Measurements from ENCODE around the gene ANGPT4. TPM values are rescaled to one million over a fixed set of nuclear protein-coding genes. Genes with fewer than 3 reads are reported as not detected.

ANGPT4 gene
- total RNA-seq, 2 donors from 2014 or later, result under 0.01 to 0.66 TPM

- no peak overlapping the region for H3K27ac ChIP-seq
- WGBS, 2 donors, result 62 to 66% methylated on average over 13 of the region's 13 CpGs
- H3K27me3 ChIP-seq, result peaks cover 0 to 4% of the 10 kb centered on the region in 2 donors
- H3K36me3 ChIP-seq (replicated peaks in 1 of 2; ENCODE audit: insufficient read depth in 1 of 2, low read depth in 2 of 2), result no peaks in the 10 kb centered on the region
- DNase-seq, result no peak
- no peaks in the 10 kb centered on the region for H3K9me3 ChIP-seq
- H3K4me1 ChIP-seq, result no peaks in the 10 kb centered on the region
- no peak for TF ChIP-seq CTCF (IDR thresholded peaks at IDR 0.05)
- TF ChIP-seq POLR2A (IDR thresholded peaks at IDR 0.05), result no peak
- no peak overlapping the region for H3K4me3 ChIP-seq
- no peak for ATAC-seq
- intact Hi-C loops (cut with DNase I), result no loop called here
Measured at GRCh38 chr20:944774-945410, 28.8 kb upstream of the ANGPT4 start.

GRCh38 chr20:944148-944547, 28.0 kb upstream of the ANGPT4 start:
- Histone ChIP-seq H3K4me1 (no peaks in the 10 kb centered on the region), H3K9me3 (no peaks in the 10 kb centered on the region), H3K27me3 (peaks cover 0 to 4% of the 10 kb centered on the region in 2 donors), H3K36me3 (replicated peaks in 1 of 2; ENCODE audit: insufficient read depth in 1 of 2, low read depth in 2 of 2) (no peaks in the 10 kb centered on the region), H3K27ac (no peak overlapping the region), H3K4me3 (no peak overlapping the region)
- ATAC-seq (no peak), DNase-seq (no peak)
- intact Hi-C loops (cut with DNase I), result no loop called here
- 76 to 78% methylated on average over 8 to 9 of the region's 9 CpGs for WGBS, 2 donors
- no peak for TF ChIP-seq CTCF (IDR thresholded peaks at IDR 0.05)
- TF ChIP-seq POLR2A (IDR thresholded peaks at IDR 0.05), result no peak

GRCh38 chr20:942611-943010, 26.5 kb upstream of the ANGPT4 start:
- H3K4me1 ChIP-seq, result no peaks in the 10 kb centered on the region
- 66 to 69% methylated on average over 7 of the region's 7 CpGs for WGBS, 2 donors
- no peaks in the 10 kb centered on the region for H3K36me3 ChIP-seq (replicated peaks in 1 of 2; ENCODE audit: insufficient read depth in 1 of 2, low read depth in 2 of 2)
- ATAC-seq, result no peak
- peaks cover 0 to 4% of the 10 kb centered on the region in 2 donors for H3K27me3 ChIP-seq
- H3K27ac ChIP-seq, result no peak overlapping the region
- no peaks in the 10 kb centered on the region for H3K9me3 ChIP-seq
- TF ChIP-seq POLR2A (IDR thresholded peaks at IDR 0.05) (no peak), CTCF (IDR thresholded peaks at IDR 0.05) (no peak)
- H3K4me3 ChIP-seq, result no peak overlapping the region
- DNase-seq, result no peak
- intact Hi-C loops (cut with DNase I), result no loop called here

GRCh38 chr20:940926-941325, 24.8 kb upstream of the ANGPT4 start:
- H3K4me1 ChIP-seq, result no peaks in the 10 kb centered on the region
- intact Hi-C loops (cut with DNase I), result no loop called here
- H3K4me3 ChIP-seq, result no peak overlapping the region
- H3K36me3 ChIP-seq (replicated peaks in 1 of 2; ENCODE audit: insufficient read depth in 1 of 2, low read depth in 2 of 2), result no peaks in the 10 kb centered on the region
- ATAC-seq, result no peak
- no peak for DNase-seq
- no peaks in the 10 kb centered on the region for H3K9me3 ChIP-seq
- no peak for TF ChIP-seq POLR2A (IDR thresholded peaks at IDR 0.05)
- TF ChIP-seq CTCF (IDR thresholded peaks at IDR 0.05), result no peak
- peaks cover 0 to 4% of the 10 kb centered on the region in 2 donors for H3K27me3 ChIP-seq
- WGBS, 2 donors, result 52 to 56% methylated on average over 5 of the region's 5 CpGs
- no peak overlapping the region for H3K27ac ChIP-seq

- intact Hi-C loops (cut with DNase I), result no loop called here
- no peaks in the 10 kb centered on the region for H3K36me3 ChIP-seq (replicated peaks in 1 of 2; ENCODE audit: insufficient read depth in 1 of 2, low read depth in 2 of 2)
- TF ChIP-seq CTCF (IDR thresholded peaks at IDR 0.05), result no peak
- no peak for TF ChIP-seq POLR2A (IDR thresholded peaks at IDR 0.05)
- no peaks in the 10 kb centered on the region for H3K27me3 ChIP-seq
- no peaks in the 10 kb centered on the region for H3K4me1 ChIP-seq
- no peaks in the 10 kb centered on the region for H3K9me3 ChIP-seq
- ATAC-seq (no peak), DNase-seq (no peak)
- H3K4me3 ChIP-seq, result no peak overlapping the region
- 74 to 75% methylated on average over 5 of the region's 5 CpGs for WGBS, 2 donors
- H3K27ac ChIP-seq, result no peak overlapping the region
Measured at GRCh38 chr20:939606-940005, 23.5 kb upstream of the ANGPT4 start.

Measured in body of pancreas (tissue), 4 donors.